Duodenal mucosa (tissue), 2 donors: ENCODE results near the gene HLF.

Source experiments
- H3K27ac ChIP-seq: one replicate; pipeline ENCODE4 v1.7.0; 2013; ENCODE audit warnings: low read depth, low read length
- H3K27me3 ChIP-seq, 2 donors: one replicate each; pipeline ENCODE4 v1.7.0; 2013; ENCODE audit warnings: low read length in 2 of 2, control low read depth in 1 of 2; ENCODE audit not compliant: insufficient read depth in 2 of 2, control insufficient read depth in 1 of 2
- H3K36me3 ChIP-seq, 2 donors: one replicate each; pipeline ENCODE4 v1.7.0; 2013; ENCODE audit warnings: low read length in 2 of 2, control low read depth in 1 of 2; ENCODE audit not compliant: insufficient read depth in 2 of 2, control insufficient read depth in 1 of 2
- H3K4me1 ChIP-seq, 2 donors: one replicate each; pipeline ENCODE4 v1.7.0; 2013; ENCODE audit warnings: low read length in 2 of 2, control low read depth in 1 of 2; ENCODE audit not compliant: insufficient read depth in 2 of 2, control insufficient read depth in 1 of 2
- H3K4me3 ChIP-seq, 2 donors: one replicate each; pipeline ENCODE4 v1.7.0; 2013; ENCODE audit warnings: low read length in 2 of 2, low read depth in 1 of 2
- H3K9ac ChIP-seq, 2 donors: one replicate each; pipeline ENCODE4 v1.7.0; 2013; ENCODE audit warnings: low read length in 2 of 2, low read depth in 1 of 2
- H3K9me3 ChIP-seq, 2 donors: one replicate each; pipeline ENCODE4 v1.7.0; 2013; ENCODE audit warnings: low read length in 2 of 2, control low read depth in 1 of 2; ENCODE audit not compliant: control insufficient read depth in 1 of 2

HLF gene

DNA sequence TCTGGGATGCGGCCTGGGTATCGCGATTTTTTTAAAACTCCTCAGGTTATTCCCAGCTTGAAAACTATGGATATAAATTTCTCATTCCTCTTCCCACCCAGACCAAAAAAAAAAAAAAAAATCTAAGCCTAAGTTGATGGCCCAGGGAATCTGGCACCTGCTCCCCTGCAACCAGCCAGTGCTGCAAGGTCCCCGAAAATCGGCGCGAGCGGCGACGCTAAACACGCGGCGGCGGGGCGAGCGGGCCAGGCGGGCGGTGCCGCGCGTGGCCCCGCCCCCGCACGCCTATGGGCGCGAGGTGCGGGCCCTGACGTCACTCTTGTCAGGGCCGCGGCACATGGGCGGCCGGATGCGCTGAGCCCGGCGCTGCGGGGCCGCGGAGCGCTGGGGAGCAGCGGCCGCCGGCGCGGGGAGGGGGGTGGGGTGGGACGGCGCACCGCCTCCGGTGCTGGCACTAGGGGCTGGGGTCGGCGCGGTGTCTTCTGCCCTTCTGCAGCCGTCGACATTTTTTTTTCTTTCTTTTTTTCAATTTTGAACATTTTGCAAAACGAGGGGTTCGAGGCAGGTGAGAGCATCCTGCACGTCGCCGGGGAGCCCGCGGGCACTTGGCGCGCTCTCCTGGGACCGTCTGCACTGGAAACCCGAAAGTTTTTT is at the start of gene HLF:
Gene HLF (plus strand): TSS at position 316 of the 654 bp plus-strand sequence. CDS start 525 bp downstream, outside the sequence.
- H3K27ac ChIP-seq: no peak within 1 kb of the TSS
- peaks cover 12 to 25% of the 10 kb centered on the region in 2 donors for H3K27me3 ChIP-seq
- peak within 1 kb of the TSS; percentile 54 to 58 for H3K9ac ChIP-seq
- peaks cover 13 to 14% of the 10 kb centered on the region in 2 donors for H3K4me1 ChIP-seq
- peak within 1 kb of the TSS; percentile 61 to 71 for H3K4me3 ChIP-seq
- no peaks in the 10 kb centered on the region for H3K36me3 ChIP-seq
- no peaks in the 10 kb centered on the region for H3K9me3 ChIP-seq

DNA sequence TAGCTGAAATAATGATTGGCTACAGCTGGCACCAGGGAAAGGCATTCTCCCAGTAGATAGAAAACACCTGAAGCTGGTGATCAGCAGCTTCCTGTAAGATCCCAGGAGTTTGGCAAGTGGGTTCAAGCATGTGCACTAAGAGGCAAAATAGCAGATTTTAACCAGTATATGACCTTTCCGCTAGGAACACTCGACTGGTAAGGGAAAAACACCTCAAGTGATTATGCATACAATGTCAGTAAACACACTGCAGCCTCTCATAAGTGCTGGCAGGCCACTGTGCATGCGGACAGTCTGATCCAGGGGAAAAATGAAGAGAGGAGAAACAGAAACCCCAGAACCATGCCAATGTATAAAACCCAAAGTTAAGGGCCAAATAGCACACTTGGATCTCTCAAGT is 49.0 kb upstream of the HLF start:
- H3K9me3 ChIP-seq: no peaks in the 10 kb centered on the region
- no peak overlapping the region for H3K27ac ChIP-seq
- H3K4me1 ChIP-seq: no peaks in the 10 kb centered on the region
- H3K9ac ChIP-seq: no peak overlapping the region
- no peaks in the 10 kb centered on the region for H3K27me3 ChIP-seq
- no peaks in the 10 kb centered on the region for H3K36me3 ChIP-seq
- no peak overlapping the region for H3K4me3 ChIP-seq

- Histone ChIP-seq H3K36me3 (no peaks in the 10 kb centered on the region), H3K9me3 (no peaks in the 10 kb centered on the region), H3K27me3 (no peaks in the 10 kb centered on the region), H3K4me1 (no peaks in the 10 kb centered on the region), H3K27ac (no peak overlapping the region), H3K4me3 (no peak overlapping the region), H3K9ac (no peak overlapping the region)
Observed at GRCh38 chr17:55216888-55217287, 47.9 kb upstream of the HLF start.

DNA sequence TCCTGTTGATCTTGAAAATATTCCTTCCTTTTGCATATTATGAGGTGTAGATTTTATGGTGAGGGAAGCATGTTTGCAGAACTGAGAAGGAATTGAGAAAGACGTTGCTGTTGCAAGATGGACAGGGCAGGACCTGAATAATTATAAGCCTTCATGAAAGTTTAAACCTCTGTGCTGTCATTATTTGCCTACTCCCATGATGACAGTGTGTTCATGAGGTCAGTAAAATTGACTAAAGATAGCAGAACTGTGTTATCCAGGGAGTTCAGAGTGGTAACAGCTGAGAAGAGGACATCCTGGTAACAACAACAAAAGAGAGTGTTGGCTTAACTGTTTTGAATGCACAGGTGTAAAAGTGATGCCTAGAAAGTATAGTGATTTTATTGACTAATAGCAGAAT is 45.3 kb upstream of the HLF start:
- Histone ChIP-seq H3K9ac (no peak overlapping the region), H3K27me3 (no peaks in the 10 kb centered on the region), H3K27ac (no peak overlapping the region), H3K4me1 (no peaks in the 10 kb centered on the region), H3K36me3 (no peaks in the 10 kb centered on the region), H3K9me3 (no peaks in the 10 kb centered on the region), H3K4me3 (no peak overlapping the region)

DNA sequence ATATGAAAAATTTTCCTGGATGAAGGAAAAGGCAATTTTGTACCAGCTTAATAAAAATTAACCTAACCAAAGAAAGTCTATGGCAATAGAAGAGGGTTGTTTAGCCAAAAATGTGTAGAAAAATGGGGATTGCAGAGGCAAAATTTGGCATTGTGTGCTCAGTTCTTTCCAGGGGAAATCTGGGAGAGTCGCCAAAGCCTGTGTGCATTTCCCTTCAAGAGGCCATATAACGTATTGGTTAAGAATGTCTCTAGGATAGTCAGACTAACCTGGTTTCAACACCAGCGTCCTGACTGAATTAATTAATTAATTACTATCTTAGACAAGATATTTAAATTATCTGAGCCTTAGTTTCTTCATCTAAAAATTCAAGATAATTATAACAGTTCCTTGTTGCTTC is 44.8 kb upstream of the HLF start:
- Histone ChIP-seq H3K9ac (no peak overlapping the region), H3K36me3 (no peaks in the 10 kb centered on the region), H3K27me3 (no peaks in the 10 kb centered on the region), H3K27ac (no peak overlapping the region), H3K4me1 (no peaks in the 10 kb centered on the region), H3K9me3 (no peaks in the 10 kb centered on the region), H3K4me3 (no peak overlapping the region)

DNA sequence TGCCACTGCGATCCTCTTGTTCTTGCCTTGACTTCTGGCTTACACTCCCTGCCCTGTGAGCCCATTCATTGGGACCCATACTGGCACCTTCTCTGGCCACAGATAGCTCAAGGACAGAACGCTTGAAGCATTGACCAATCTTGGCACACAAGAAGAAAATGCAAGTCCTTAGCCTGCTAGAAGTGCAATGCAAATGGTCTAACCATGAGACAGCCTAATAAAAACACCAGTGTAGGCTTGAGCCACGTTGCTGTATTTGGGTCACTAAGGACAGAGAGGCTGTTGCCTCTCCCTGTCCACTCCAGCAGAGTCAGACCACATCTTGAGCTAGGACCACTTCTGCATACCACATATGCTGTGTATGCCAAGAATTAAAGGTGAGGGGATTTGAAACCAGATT is 41.2 kb upstream of the HLF start:
- H3K27ac ChIP-seq: no peak overlapping the region

GRCh38 chr17:55224746-55225145 is 40.0 kb upstream of the HLF start:
- H3K36me3 ChIP-seq: no peaks in the 10 kb centered on the region
- H3K4me3 ChIP-seq: no peak overlapping the region
- no peak overlapping the region for H3K27ac ChIP-seq
- H3K9ac ChIP-seq: no peak overlapping the region
- H3K4me1 ChIP-seq: no peaks in the 10 kb centered on the region
- no peaks in the 10 kb centered on the region for H3K27me3 ChIP-seq
- no peaks in the 10 kb centered on the region for H3K9me3 ChIP-seq

More for the DNA sequence above, 41.2 kb upstream of the HLF start:
- Histone ChIP-seq H3K9me3 (no peaks in the 10 kb centered on the region), H3K4me3 (no peak overlapping the region), H3K4me1 (no peaks in the 10 kb centered on the region), H3K27me3 (no peaks in the 10 kb centered on the region), H3K36me3 (no peaks in the 10 kb centered on the region), H3K9ac (no peak overlapping the region)

GRCh38 chr17:55225237-55225636 is 39.5 kb upstream of the HLF start:
- Histone ChIP-seq H3K27me3 (no peaks in the 10 kb centered on the region), H3K9me3 (no peaks in the 10 kb centered on the region), H3K36me3 (no peaks in the 10 kb centered on the region), H3K4me3 (no peak overlapping the region), H3K27ac (no peak overlapping the region), H3K4me1 (peaks cover 0 to 4% of the 10 kb centered on the region in 2 donors), H3K9ac (no peak overlapping the region)

DNA sequence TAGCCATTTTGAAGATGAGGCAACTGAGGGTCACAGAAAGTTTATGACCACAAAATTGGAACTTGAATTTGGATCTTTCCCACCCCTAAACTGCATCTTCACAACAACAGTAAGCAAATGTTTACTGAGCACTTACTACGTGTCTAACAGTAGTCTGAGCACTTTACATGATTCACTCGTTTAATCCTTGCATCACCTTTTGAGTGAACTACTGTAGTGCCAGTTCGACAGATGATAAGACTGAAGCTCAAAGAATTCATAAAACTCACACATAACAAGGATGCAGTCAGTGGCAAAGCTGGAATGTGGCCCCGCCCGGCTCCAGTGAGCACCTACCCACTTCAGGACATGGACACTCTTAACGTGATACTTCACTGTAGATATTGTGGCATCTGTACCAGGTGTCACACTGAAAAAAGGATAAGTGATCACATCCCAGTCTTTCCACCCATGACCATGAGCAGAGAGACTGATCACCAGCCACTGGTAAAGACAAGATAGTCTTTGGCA is 36.0 kb upstream of the HLF start:
- H3K9me3 ChIP-seq: no peaks in the 10 kb centered on the region

GRCh38 chr17:55229276-55229675 is 35.5 kb upstream of the HLF start:
- H3K4me1 ChIP-seq: peaks cover 0 to 5% of the 10 kb centered on the region in 2 donors
- H3K36me3 ChIP-seq: no peaks in the 10 kb centered on the region
- H3K27me3 ChIP-seq: no peaks in the 10 kb centered on the region
- H3K27ac ChIP-seq: no peak overlapping the region
- H3K9ac ChIP-seq: no peak overlapping the region
- H3K9me3 ChIP-seq: no peaks in the 10 kb centered on the region
- H3K4me3 ChIP-seq: no peak overlapping the region

More for the DNA sequence above, 36.0 kb upstream of the HLF start:
- peaks cover 0 to 5% of the 10 kb centered on the region in 2 donors for H3K4me1 ChIP-seq
- no peak overlapping the region for H3K27ac ChIP-seq
- no peaks in the 10 kb centered on the region for H3K36me3 ChIP-seq
- no peaks in the 10 kb centered on the region for H3K27me3 ChIP-seq
- no peak overlapping the region for H3K9ac ChIP-seq
- no peak overlapping the region for H3K4me3 ChIP-seq
